NCI-H146 (cell line): ENCODE data around the gene GMEB2.

Source experiments
- DNase-seq: peaks from one replicate; lab custom pipeline; 2025; lab: John Stamatoyannopoulos, UW

Gene GMEB2

DNA sequence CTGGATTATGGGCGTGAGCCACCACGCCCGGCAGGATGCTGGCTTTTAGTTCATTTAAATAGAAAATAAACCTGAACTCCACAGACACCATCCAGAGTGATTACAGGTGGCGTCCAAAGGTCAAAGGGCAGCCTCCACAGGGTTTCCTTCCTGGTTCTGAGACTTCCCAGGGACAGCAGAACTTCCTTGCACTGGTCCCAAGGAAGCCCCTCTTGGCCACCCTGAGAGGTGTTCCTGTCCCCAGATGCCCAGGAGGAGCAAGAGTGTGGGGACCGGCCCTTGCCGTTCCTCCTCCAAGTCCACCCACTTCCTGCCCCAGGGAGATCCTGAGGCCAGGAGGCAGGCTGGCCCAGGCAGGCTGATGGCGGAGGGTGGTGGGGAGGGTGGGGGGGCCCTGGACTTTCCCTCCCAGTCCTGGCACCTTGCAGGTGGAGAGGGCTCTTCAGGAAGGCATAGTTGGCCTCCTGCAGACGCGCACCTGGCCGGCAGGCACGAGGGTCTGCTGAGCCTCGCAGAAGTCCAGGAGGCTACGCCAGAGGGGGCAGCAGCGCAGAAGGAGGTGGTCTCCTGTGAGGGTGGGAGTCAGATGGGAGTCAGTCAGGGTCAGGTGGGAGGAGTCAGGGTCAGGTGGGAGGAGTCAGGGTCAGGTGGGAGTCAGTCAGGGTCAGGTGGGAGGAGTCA, 68.0 kb downstream of the GMEB2 start:
- DNase-seq: no peak

DNA sequence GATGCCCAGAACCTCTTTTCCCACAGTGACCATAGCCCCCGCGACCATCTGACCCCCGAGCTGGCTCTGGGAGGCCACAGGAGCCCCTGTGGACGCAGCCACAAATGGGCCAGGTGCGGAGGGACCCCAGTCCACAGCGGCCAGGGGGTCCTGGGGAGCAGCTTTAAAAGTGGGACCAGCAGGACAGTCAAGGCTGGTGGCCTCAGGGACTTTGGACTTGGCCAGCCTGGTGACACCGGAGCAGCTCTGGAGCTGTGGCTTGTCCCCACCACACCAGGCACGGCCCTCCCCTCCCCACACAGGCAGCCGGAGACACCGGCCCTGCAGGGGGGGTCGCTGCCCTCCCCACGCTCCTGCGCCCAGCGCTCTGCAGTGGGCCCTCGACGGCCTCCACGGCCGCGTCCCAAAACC, 69.4 kb downstream of the GMEB2 start:
- no peak for DNase-seq

DNA sequence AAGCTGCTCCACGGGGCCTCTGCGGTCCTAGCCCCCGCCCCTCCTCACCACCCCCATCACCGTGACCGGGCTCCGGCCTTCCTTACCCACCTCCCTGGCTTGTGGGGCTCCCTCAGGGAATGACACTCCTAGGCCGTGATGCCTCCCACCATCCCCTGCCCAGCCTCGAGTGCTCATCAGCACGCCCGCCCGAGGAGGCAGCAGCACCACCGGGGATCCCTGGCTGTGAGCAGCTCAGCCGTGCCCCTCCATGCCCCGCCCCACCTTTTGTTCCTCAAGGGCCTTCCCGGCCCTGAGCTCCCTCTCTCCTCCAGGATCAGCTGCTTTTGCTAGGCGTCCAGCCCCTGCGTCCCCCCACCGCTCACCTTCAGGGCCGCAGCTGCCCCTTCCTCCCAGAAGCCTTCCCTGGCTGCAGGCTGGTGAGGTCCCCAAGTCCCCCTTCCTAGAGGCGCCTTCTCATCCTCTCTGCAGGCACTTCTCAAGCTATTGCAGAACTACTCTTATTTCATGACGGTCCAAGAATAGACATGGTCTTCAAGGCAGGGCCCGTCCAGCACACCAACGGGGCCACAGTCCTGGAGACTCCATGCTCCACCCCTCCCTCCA, 69.9 kb downstream of the GMEB2 start:
- DNase-seq: no peak

DNA sequence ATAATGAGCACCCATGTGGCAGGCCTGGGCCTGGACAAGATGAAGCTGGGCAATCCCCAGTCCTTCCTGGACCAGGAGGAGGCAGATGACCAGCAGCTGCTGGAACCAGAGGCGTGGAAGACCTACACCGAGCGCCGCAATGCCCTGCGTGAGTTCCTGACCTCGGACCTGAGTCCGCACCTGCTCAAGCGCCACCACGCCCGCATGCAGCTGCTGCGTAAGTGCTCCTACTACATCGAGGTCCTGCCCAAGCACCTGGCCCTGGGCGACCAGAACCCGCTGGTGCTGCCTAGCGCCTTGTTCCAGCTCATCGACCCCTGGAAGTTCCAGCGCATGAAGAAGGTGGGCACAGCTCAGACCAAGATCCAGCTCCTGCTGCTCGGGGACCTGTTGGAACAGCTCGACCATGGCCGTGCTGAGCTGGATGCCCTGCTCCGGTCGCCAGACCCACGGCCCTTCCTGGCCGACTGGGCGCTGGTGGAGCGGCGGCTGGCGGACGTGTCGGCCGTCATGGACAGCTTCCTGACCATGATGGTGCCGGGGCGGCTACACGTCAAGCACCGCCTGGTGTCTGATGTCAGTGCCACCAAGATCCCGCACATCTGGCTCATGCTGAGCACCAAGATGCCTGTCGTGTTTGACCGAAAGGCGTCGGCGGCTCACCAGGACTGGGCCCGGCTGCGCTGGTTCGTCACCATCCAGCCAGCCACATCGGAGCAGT, 71.1 kb downstream of the GMEB2 start:
- peak; percentile 61 for DNase-seq

DNA sequence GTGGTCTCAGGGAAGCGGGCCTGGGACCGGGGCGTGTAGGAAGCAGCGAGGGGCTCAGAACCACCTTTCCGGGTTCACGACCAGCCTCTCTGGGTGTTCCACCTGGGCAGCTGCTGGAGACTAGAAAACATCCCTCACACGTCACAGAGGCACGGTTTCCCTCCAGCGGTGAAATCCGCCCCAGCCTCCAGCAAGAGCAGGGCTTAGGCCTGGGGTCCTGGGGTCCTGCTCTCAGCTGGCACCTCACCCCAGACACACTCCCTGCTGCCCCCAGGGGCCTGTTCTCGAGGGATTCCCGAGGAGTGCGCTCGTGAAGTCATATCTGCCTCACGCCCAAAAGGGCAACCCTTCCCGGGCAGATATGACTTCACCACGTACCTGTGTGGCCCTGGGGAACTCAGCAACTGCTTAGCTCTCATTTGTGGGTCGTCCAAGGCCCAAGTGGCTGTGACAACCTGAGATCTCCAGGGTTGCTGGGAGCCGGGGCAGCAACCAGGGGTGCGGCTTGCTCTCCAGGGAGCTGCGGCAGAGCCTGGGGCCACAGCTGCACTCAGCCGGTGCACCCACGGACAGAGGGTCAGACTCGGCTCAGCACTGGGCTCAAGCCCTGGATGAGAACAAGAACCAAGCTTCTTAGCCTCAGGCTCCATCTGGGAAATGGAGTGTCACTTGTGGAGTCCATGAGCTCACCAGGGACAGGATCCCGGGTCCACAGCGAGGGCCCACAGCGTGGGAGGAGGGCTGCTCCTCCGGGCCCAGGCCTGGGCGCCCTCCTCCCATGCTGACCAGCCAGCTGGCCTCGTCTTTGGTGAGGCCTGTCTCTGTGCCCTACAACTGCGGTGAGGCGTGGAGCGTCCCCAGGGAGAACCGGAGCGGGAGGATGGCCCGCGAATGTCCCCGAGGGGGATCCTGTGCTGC, 72.3 kb downstream of the GMEB2 start:
- no peak for DNase-seq

DNA sequence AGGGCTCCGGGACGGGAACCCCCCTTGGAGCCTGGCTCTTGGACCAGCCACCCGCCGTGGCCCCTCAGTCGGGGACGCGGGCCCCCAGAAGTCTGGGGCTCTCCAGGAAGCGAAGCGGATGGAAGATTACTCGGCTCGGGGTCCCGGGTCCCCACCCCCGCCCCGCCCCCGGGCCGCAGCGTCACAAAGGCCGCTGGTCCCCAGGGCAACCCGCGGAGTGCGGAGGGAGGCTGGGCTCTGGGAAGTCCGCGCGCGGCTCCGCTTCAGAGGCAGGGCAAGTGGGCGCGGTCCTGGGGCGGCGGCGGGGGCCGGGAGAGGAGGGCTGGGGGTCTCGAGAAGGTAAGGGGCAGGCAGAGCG, 73.0 kb downstream of the GMEB2 start, which contains the start of gene FNDC11:
FNDC11 (plus strand) TSS at position 227 of the 358 bp plus-strand sequence. CDS start 1,505 bp downstream, outside the sequence.
- peak; percentile 75 for DNase-seq

DNA sequence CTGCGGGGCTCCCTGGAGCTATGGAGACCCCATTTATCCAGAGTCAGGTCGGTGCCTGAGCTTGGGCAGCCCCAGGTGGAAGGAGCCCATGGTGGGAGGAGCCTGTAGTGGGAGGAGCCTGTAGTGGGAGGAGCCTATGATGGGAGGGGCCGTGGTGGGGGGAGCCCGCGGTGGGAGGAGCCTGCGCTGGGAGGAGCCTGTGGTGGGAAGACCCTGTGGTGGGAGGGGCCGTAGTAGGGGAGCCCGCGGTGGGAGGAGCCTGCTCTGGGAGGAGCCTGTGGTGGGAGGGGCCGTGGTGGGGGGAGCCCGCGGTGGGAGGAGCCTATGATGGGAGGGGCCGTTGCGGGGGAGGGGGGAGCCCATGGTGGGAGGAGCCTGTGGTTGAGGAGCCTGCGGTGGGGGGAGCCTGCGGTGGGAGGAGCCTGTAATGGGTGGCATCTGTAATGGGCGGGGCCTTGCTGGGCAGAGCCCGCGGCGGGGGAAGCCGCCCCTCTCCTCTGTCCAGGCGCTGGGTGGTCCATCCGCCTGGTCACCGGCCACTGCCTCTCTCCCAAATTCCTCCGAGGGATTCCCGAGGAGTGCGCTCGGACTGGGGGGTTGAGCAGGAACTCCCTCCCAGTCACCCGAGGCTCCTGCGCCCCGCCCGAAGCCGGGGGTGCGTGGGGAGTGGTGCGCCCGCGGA, 73.5 kb downstream of the GMEB2 start:
- DNase-seq: peak; percentile 87

DNA sequence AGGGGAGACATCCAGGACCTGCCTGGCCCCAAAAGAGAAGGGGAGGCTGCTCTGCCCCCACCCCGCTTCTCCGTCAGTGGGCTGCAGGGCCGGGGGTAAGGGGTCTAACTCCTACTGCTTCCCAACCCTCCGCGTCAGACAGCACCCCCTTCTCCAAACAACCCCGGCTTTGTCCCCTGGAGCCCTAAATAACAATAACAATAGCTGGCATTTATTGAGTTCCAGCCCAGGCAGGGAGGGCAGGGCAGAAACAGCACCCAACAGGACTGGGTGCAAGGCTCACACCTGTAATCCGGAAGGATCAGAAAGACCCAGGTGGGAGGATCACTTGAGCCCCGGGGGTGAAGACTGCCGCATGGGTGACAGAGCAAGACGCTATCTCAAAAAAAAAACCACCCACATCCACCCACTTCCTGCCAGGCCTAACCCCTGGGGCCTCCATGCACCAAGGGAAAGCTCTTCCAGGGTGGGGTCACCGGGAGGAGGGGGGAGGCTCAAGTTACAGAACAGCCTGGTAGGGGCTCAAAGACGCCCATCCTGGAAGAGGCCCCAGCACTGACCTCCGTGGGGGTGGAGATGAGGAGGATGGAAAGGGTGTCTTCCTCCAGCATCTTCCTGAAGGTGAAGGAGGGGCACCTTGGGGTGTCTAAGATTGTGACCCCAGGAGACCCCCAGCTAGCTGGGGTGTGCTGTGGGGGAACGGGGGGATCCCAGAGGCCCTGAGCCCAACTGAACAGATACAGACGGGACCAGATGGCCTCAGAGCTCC, 74.2 kb downstream of the GMEB2 start:
- DNase-seq: peak; percentile 58

DNA sequence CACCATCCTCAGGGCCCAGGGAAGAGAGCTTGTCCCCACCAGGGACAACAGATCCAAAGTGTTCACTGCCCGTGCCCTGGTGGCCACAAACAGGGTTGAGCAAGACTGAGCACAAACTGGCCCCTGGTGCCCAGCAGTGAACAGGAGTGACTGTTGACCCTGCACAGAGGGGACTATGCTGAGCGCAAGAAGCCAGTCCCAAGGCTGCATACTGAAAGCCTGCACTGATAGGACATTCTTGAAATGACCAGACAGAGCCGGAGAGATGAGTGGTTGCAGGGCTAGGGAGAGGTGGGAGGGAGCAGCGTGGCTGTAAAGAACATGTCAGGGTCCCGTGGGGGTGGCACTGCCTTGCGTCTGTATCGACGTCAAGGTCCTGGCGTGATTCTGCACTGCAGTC, 75.8 kb downstream of the GMEB2 start:
- DNase-seq: no peak

DNA sequence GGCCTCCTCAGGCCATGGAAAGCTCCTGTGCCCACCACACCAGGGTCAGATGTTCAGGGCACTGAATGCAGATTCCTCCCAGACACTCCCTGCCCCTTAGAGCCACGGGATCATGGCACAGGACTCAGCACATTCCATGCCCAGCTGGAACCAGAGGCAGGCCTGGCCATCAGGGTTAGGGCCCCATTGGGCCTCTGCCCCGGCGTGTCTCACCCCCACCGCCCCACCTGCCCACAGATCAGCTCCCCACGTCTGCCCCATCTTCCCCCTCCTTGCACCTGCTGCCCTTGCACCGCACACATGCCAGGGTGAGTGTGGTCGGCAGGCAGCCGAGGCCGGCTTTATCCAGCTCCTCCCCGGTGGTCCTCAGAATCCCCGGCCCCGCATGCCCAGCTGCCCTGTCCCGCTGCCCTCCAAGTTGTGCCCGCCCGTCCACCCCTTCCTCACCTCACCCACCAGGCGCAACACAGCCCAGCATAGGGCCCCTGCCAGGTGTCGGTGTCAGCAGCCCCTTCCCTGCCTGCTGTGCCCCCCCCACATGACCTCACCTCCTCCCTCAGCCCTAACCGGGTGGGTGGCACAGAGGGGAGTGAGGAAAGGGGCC, 77.1 kb downstream of the GMEB2 start:
- DNase-seq: no peak

DNA sequence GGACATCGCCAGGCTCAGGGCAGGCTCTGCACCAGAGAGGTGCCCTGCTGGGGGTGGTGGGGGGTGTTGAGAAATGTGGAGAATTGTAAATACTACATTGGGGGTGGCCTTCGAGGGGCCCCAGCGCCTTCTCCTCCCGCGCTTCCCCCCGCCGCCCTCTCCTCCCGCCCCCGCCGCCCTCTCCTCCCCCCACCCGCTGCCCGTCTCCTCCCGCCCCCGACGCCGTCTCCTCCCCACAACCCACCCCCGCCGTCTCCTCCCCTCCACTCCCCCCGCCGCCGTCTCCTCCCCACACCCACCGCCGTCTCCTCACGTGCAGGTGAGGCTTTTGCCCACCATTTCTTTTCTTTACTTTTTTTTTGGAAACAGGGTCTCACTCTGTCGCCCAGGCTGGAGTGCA, 77.9 kb downstream of the GMEB2 start:
- DNase-seq: no peak

DNA sequence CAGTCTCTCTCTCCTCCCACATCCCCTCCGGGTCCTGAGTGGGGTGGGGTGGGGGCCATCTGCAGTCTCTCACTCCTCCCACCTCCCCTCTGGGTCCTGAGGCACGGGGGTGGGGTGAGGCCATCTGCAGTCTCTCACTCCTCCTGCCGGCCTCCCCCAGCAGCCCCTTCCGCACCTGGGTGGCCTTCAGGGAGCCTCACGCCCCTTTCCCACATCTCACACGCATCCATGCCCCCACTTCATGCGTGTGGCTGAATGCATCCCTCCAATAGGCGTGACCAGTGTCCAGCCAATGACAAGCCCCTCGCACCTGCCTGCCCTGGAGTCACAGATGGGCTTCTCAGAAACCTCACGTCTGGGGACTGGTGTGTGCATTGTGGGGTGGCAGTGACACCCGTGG, 78.4 kb downstream of the GMEB2 start:
- DNase-seq: no peak

DNA sequence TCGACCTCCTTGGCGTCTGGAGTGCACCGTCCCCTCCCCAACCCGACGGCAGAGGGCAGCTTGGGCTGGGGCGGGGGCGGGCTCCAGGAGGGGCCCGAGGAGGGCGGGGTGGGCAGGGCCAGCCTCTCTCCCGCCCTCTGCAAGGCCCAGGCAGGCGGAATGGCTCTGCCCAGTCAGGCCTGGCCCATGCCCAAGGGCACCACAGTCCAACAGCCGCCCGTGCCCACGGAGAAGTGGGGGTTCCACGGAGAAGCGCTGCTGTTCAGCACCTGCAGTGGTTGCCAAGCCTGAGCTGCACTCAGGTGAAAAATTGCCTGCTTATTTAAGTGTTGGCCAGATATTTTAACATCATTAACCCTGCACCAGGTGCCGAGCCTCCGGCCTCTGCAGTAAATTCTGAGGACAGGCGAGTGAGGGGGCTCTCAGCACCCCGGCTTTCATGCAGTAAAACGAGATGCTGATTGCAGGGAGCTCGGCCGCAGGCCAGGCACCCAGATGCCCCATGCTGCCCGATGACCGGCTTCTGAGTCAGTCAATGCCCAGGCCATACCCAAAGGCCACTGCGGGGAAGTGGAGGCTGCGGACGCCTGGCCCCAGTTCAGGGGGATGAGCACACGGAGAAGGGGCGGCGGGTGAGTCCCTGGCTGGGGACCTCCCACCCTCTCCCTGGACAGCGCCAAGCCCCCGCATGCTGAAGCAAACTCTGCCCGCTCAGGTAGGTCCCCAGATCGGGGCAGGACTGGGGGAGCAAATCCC, 79.0 kb downstream of the GMEB2 start, which contains the start of gene SRMS:
SRMS (minus strand) TSS at position 25 of the 756 bp plus-strand sequence. CDS start 286 bp downstream, outside the sequence.
- peak; percentile 50 for DNase-seq

DNA sequence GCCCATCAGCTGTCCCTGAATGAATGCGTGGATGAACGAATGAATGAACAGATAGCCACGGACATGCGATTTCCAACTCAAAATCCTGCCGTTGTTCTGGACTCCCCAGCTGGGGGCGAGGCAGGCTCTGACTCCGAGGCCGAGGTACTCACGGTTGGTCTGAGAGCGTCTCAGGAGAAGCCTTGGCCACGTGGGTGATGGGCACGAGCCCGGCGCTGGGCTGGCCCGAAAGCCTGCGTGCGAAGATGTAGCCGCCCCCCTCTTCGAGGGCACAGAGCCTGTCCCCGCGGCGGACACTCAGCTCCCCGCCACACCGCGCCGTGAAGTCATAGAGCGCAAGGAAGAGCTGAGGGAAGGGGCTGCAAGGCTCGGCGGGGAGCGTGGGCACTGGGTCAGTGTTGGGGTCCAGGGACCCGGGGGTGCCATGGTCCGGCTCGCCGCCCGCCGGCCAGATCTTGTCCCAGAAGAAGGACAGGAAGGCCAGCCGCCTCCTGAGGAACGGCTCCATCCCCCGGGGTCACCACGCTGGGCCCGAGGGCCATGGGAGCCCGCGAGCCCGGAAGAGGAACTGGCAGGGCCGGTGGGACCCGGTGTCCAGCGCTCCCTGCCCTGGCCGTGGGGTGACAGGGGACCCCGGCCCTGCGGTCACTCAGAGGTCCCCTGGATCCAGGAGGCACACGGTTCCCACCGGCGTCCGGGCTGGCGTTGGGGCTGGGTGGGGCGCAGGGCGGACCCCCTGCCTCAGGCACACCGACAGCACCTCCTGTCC, 79.8 kb downstream of the GMEB2 start:
- no peak for DNase-seq

DNA sequence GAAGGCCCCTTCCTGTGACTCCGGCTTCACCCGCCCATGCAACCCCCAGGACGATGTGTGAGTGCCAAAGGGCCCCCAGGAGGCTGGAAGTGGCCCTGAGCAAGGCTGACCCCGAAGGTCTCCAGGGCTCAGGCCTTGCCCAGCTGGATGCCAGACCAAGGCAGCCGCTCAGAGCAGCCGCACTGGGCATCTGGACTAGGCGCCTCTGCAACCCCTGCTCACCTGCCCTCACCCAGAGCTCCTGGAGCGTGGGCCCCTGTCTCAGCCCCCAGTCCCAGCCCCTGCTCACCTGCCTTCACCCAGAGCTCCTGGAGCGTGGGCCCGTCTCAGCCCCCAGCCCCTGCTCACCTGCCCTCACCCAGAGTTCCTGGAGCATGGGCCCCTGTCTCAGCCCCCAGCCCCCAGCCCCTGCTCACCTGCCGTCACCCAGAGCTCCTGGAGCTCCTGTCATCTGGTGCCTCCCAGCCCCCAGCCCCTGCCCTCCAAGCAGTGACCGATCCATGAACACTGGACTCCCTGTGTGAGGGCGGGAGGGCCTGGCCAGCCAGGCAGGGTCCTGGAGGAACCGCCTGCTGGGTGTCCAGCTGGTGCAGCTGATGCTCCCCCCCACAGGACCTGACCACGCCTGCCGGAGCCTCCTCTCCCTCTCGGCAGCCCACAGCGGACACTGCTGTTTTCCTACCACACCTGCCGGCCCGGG, 80.5 kb downstream of the GMEB2 start:
- peak; percentile 94 for DNase-seq

DNA sequence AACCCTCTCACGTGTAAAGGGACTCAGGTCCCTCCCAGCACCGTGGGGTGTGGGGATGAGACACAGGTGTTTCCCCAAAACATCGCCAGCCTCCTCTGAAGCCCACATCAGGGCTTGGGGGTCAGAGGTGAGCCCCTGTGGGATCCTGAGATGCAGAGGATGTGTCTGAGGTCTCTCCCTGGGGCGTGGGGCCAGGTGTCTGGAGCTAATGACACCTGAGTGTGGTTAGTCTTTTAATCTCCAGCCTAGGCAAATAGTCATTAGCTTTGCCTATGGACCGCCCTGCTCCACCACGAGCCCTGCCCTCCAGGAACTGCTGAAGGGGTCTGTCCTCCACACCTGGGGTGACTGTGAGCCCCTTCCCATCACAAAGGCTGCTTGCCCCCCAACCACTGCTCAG, 81.1 kb downstream of the GMEB2 start:
- DNase-seq: peak; percentile 91

DNA sequence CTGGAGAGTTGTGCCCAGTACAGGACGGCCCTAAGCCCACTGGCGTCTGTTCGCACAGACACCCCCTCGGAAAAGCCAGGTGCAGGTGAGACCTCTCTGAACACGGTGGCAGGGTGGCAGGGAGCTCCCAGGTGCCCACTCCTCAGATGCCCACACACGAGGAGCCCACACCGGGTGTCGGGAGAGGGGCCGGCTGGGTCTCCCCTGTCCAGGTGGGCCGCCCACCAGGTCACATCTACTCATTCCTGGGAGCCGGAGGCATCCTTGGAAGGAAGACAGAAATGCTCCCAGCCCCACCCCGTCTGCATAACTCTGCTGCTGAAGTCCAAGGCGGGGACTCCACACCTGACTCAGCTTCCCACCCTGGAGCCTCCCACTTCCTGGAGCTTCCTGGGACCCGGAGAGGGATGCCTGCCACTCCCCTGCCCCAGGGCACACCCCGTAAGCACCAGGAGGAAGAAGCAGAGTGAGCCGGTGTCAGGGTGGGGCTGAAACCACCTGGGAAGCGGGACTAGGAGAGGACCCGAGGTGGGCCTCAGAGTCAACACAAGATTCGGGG, 81.9 kb downstream of the GMEB2 start:
- DNase-seq: no peak
